IPS DF 4.7 (cell line): ENCODE measurements around the gene CD180.
"Not testable (repeated sequence)": the region's sequence is repeated elsewhere in the genome, so short reads cannot be mapped to it uniquely, and the experiment has no call there.

Experiments used
- DNase-seq: peaks from one replicate; pipeline ENCODE4 v3.0.0-alpha.2; 2013; ENCODE audit warnings: low spot score; ENCODE audit errors: extremely low read depth

Gene CD180

DNA sequence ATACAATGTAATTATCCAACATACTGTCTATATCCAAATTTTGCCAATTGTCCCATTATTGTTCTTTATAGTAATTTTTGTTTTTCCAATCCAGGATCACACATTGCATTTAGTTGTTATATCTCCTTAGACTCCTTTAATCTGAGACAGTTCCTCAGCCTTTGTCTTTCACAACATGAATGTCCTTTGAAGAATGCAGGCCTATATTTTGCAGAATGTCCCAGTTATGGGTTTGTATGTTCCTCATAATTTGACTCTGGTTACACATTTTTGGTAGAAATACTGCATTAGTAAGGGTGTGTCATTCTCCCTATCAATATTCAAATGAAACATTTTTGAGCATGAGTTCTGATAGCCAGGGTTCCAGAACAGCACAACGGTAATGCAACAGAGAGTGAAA is 6.7 kb downstream of the CD180 start:
- no peak for DNase-seq

DNA sequence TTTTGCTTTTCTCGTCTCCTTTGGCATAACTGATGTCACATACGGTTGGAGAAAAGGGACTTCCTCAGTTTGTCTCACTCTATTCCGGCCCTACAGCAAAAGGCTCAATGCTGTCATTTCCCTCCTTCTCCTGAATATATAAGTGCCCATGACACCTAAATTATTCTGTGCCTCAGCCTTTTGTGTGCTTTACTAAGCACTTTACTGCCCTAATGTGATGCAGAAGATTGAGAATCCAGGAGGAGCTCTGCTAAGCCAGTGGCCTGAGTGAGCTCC is 7.6 kb downstream of the CD180 start:
- no peak for DNase-seq

DNA sequence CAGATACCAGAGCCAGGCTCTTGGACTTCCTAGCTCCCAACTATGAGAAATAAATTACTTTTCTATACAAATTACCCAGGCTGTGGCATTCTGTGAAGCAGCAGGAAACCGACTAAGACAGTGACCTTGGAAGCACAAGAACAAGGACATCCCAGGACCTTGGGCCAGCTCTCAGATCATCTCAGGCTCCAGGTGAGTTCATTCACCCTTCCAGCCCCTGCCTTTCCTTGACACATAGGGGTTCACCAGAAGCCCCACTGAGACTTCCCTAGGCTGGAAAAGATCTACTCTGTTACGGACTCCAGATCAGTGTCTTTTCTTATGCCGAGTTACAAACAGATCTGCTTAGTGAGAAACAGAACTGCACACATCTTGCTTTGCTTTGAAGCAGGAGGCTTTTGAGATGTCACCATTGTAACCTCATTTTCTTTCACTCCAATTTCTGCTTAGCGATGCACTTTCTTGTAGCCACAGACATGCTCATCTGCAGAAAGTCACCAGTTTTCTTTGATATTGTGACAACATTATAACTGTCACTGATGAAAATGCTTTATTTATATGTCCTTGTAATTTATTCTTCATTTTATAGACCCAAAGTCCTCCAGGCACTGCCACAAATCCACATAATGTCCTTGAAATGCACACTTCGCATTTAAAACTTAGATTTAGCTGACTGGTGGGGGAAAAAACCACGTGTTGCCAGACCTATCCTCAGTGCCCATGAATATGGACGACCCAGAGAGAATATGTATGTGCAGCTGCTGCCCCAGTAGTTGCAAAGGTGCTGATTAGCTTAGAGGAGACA is 8.1 kb downstream of the CD180 start:
- no peak for DNase-seq

DNA sequence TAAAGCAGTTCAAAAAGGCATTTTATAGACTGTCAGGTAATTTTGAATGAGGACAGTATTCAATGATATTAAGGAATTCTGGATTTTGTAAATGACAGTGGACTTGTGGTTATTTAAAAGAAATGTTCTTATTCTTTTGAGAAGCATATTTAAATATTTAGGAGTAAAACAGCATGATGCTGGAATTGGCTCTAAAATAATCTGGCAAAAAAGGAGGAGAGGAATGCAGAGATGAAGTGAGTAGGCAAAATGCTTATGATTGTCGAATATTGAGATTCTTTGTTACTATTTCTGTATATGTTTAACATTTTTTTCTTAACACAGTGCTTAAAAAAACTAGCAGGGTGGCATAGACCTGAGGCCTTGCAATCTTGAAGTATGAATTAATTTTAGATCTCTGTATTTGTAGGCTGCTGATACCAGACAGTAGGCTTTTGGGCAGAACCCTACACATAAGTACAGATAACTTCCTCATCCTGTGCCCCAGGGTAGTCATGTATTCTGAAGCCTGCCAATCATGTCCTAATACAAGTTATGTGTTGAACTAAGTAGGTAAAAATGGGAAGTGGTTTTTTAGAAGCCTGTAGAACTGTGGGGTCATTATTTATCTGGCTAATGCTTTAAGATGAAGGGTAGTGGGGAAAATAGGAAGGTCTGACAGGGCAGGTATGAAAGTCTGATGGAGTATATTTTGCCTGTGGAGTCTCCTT is 9.4 kb downstream of the CD180 start:
- no peak for DNase-seq

DNA sequence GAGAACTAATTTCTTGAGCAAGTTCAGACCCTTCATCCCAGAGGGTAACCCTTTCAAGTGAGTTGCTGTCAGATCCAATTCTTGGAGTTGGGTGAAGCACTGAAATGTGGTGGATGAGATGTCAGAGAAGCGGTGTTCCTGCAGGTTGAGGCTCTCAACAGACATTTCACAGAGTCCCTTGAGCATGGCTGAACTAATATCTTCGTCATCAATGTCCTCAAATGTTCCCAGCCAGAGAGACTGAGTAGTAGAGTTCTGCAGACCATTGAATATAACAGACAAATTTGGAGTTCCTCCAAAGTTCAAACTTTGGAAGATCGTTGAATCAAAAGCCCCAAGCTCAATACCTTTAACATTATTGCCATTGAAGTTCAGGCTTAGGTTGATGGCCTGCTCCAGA is 12.7 kb downstream of the CD180 start:
- no peak for DNase-seq

- DNase-seq, result no peak
Observed at GRCh38 chr5:67182301-67182790, 14.3 kb downstream of the CD180 start.

DNA sequence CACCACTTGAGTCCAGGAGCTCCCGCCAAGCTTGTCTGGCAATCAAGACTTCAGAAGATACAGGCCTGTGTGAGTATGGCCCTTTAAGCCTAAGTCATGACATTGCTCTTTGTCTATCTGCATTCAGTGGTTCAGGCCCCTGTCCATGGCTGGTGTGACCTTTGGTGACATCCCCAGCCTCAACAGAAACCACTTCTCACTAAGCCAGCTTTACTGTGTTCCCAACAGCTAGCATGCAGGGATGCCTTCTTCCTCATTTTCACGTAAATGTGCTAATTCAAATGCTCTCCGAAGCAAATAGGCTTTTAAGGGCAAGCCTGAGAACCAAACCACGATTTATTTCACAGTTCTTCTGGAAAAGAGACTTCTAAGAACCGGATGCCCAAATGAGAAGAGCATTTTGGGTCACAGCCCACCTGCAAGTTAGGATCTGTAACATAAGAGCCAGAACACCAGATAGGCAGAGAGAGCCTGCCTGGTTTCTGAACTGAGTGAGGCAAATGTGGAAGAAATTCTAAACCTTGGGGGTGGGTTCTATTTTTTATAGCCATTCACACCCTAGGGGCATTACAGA is 14.9 kb downstream of the CD180 start:
- DNase-seq, result no peak

DNA sequence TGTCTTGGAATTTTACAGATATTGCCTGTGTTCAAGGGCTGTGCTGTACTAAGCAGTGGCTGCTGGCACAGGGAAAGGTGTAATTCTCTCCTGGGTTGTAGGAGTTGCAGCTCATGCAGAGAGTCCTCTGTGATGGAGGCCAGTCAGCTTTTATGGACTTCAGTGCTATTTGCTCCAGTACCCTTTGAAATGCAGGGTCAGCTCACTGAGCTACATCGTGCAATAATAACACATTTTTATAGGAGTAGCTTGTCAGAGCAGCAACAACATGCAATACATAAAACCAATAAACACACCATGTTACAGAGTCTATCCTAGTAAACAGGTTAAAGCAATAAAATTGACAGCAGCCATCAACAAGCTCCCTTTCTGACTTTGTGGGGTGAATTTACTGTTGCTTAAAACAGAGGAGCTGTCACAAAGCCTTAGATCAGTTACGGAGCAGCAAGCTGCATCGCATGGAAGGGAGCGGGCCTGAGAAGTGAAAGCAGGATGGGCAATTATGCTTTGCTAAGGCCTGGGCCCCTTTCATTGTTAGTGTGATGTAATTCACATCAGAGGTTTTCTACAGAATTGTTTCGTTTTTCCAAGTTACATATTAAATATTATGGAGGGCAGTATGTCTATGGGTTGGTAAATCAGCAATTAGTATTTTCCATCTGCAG is 16.8 kb downstream of the CD180 start:
- no peak for DNase-seq

GRCh38 chr5:67178966-67179365 is 17.6 kb downstream of the CD180 start:
- no peak for DNase-seq

DNA sequence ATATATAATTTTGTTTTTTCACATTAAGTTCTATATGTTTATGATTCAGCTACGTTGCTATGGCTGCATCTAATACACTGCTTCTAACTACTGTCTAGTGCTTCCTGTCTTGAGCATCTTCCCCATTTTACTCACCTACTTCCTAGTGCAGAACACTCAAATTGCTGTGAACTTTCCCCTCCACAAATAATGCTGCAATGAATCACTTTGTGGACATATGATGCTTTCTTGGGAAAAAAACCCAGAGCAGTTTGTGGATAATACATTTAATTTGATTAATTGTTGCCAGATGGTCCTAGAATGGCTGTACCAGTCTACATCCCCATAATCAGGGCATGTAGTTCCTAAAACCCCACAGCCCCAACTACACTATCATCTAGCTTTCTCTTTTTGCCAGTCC is 18.5 kb downstream of the CD180 start:
- no peak for DNase-seq

DNA sequence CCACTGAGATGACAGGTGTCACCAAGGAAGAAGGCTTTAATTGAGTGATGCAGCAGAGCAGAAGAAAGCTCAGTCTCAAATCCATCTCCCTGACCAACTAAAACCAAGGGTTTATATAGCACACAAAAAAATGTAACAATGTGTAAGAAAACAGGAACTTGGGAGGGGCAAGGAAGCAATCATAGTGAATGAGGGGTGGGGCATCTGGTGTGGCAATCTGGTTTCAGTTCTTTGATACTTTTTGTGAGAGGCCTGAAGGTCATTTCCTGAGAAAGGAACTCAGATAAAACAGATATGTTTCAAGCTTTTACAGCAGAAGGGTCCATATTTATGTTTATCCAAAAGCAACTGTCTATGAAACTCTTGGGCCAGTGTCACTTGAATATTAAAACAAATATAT is 19.7 kb downstream of the CD180 start:
- no peak for DNase-seq

DNA sequence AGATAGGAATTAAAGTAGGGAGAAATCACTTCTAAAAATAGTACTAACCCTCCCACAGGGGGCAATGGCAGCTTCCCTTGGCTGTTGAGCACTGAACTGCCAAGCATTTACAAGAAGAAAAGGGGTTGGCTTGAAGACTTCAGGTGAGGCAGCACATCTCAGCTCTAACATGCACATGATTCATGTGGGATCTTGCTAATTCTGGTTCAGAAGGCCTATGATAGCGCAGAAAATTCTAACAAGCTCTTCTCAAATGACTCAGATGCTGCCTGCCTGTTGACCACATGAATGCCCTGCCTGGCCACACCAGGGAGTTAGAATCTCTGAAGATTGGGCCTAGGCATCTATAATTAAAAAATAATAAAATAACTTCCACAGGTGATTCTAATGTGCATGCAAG is 22.6 kb downstream of the CD180 start:
- no peak for DNase-seq

- DNase-seq, result not testable (repeated sequence)
Observed at GRCh38 chr5:67173351-67173750, 23.2 kb downstream of the CD180 start.

DNA sequence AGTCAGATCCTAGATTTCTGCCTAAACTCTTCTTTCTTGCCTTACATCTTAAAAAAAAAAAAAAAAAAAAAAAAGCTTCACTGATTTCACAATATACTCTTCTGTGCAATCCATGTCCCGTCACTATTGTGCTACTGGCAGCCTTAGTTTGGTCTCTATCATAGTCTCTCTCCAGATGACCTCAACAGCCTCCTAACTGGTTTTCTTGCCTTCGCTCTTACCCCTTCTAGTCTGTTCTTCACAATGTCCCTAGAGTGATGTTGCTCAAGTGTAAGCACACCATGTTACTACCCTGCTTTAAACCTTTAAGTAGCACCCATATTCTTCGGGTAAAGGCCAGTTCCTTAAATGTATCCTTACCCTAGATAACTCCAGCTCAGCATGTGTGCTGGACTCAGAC is 25.8 kb downstream of the CD180 start:
- no peak for DNase-seq

DNA sequence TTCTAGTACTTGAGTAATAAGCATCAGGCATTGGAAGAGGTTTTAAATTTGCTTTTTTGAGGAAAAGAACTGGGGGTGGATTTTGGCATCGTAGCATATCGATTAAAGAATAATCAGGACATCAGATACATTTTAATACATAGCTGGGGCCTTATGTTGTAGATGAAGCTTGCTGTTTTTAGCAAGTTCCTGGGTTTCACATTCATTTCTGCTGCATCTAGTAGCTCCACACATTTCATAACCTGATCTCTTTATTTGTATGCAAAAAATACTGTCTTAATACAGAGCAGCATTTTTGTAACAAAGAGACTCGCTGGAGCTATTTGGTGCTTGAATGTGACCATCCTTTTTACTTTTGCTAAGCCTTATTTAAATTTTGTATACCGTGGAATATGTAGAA is 28.5 kb downstream of the CD180 start:
- no peak for DNase-seq

GRCh38 chr5:67166460-67167285 is 29.9 kb downstream of the CD180 start:
- DNase-seq, result no peak

DNA sequence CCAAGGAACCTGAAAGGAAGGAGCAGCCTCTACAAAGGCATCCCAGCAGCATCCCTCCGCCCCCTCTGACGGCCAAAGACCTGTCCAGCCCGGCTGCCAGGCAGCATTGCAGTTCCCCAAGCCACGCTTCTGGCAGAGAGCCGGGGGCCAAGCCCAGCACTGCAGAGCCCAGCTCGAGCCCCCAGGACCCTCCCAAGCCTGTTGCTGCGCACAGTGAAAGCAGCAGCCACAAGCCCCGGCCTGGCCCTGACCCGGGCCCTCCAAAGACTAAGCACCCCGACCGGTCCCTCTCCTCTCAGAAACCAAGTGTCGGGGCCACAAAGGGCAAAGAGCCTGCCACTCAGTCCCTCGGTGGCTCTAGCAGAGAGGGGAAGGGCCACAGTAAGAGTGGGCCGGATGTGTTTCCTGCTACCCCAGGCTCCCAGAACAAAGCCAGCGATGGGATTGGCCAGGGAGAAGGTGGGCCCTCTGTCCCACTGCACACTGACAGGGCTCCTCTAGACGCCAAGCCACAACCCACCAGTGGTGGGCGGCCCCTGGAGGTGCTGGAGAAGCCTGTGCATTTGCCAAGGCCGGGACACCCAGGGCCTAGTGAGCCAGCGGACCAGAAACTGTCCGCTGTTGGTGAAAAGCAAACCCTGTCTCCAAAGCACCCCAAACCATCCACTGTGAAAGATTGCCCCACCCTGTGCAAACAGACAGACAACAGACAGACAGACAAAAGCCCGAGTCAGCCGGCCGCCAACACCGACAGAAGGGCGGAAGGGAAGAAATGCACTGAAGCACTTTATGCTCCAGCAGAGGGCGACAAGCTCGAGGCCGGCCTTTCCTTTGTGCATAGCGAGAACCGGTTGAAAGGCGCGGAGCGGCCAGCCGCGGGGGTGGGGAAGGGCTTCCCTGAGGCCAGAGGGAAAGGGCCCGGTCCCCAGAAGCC is 30.8 kb downstream of the CD180 start:
- peak; percentile 46 for DNase-seq

DNA sequence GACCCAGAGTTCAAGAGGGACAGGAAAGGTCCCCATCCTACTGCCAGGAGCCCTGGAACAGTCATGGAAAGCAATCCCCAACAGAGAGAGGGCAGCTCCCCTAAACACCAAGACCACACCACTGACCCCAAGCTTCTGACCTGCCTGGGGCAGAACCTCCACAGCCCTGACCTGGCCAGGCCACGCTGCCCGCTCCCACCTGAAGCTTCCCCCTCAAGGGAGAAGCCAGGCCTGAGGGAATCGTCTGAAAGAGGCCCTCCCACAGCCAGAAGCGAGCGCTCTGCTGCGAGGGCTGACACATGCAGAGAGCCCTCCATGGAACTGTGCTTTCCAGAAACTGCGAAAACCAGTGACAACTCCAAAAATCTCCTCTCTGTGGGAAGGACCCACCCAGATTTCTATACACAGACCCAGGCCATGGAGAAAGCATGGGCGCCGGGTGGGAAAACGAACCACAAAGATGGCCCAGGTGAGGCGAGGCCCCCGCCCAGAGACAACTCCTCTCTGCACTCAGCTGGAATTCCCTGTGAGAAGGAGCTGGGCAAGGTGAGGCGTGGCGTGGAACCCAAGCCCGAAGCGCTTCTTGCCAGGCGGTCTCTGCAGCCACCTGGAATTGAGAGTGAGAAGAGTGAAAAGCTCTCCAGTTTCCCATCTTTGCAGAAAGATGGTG is 31.6 kb downstream of the CD180 start:
- no peak for DNase-seq

- DNase-seq, result no peak
Observed at GRCh38 chr5:67163863-67164595, 32.6 kb downstream of the CD180 start.
